IMR-90 (cell line): ENCODE measurements around the gene DPP10. TPM values are rescaled to one million over a fixed set of nuclear protein-coding genes. Genes with fewer than 3 reads are reported as not detected.

Source experiments
- ATAC-seq: fragments of 200-7000 bp; cut with Tn5 transposase; 2 replicates; pipeline ENCODE4 v1.9.1; 2020; ENCODE audit warnings: low read depth, mild to moderate bottlenecking, moderate library complexity
- BruUV-seq: library from RNA; stranded (reverse); fragments of 400-500 nt; replicated peaks from 2 replicates; lab custom pipeline; 2021; lab: Mats Ljungman, UMichigan
- CTCF ChIA-PET: fragments of 300-600 bp; formaldehyde crosslinking; extraction: SDS; loops from one replicate; lab custom pipeline; 2021; ENCODE audit warnings: antibody characterized with exemption; lab: Yijun Ruan, JAX
- POLR2A ChIA-PET: fragments of 300-600 bp; sonication (Branson Sonifier 250); formaldehyde crosslinking; loops from one replicate; lab custom pipeline; 2022; ENCODE audit warnings: antibody characterized with exemption; ENCODE audit not compliant: unreplicated experiment; lab: Charles Lee
- DNase-seq: peaks from one replicate; pipeline ENCODE4 v3.0.0; 2013
- H2AFZ ChIP-seq: replicated peaks from 2 replicates; pipeline ENCODE3; 2013; ENCODE audit warnings: low read length, mild to moderate bottlenecking; ENCODE audit not compliant: poor library complexity
- H2AK5ac ChIP-seq: 2 replicates; pipeline ENCODE4 v1.6.1; 2013; ENCODE audit warnings: low read depth, low read length, inconsistent platforms
- H2AK9ac ChIP-seq: replicated peaks from 2 replicates; pipeline ENCODE3; 2013; ENCODE audit warnings: mild to moderate bottlenecking, low read depth, low read length, moderate library complexity; ENCODE audit not compliant: poor library complexity
- H2BK120ac ChIP-seq: 2 replicates; pipeline ENCODE4 v1.6.1; 2013; ENCODE audit warnings: low read depth, low read length, inconsistent platforms
- H2BK15ac ChIP-seq: 3 replicates; pipeline ENCODE4 v1.6.1; 2013; ENCODE audit warnings: low read depth, low read length, inconsistent platforms
- H2BK20ac ChIP-seq: 2 replicates; pipeline ENCODE4 v1.6.1; 2013; ENCODE audit warnings: low read depth, mild to moderate bottlenecking, inconsistent platforms, low read length, moderate library complexity
- H2BK5ac ChIP-seq: 2 replicates; pipeline ENCODE4 v1.6.1; 2013; ENCODE audit warnings: mild to moderate bottlenecking, low read depth, low read length, inconsistent platforms; ENCODE audit not compliant: poor library complexity, severe bottlenecking
- H3K14ac ChIP-seq: replicated peaks from 2 replicates; pipeline ENCODE4 v1.6.1; 2013; ENCODE audit warnings: low read depth, low read length, inconsistent platforms
- H3K18ac ChIP-seq: 2 replicates; pipeline ENCODE4 v1.6.1; 2013; ENCODE audit warnings: low read depth, low read length, control low read depth
- H3K23ac ChIP-seq: 2 replicates; pipeline ENCODE4 v1.6.1; 2013; ENCODE audit warnings: low read depth, low read length, inconsistent platforms
- H3K27ac ChIP-seq: 2 replicates; pipeline ENCODE4 v1.5.1; 2013; ENCODE audit warnings: mild to moderate bottlenecking, control low read depth, low read length; ENCODE audit not compliant: insufficient read depth
- H3K27me3 ChIP-seq: 2 replicates; pipeline ENCODE4 v1.6.1; 2013; ENCODE audit warnings: low read length; ENCODE audit not compliant: control insufficient read depth, insufficient read depth
- H3K36me3 ChIP-seq: 2 replicates; pipeline ENCODE4 v1.6.1; 2013; ENCODE audit warnings: low read length, mixed read lengths; ENCODE audit not compliant: control insufficient read depth, insufficient read depth
- H3K4ac ChIP-seq: 2 replicates; pipeline ENCODE4 v1.6.1; 2013; ENCODE audit warnings: low read depth, low read length, inconsistent platforms
- H3K4me1 ChIP-seq: 2 replicates; pipeline ENCODE4 v1.6.1; 2013; ENCODE audit warnings: low read length, mixed read lengths; ENCODE audit not compliant: control insufficient read depth, insufficient read depth
- H3K4me2 ChIP-seq: 2 replicates; pipeline ENCODE4 v1.6.1; 2013; ENCODE audit warnings: low read depth, mild to moderate bottlenecking, control low read depth, low read length, moderate library complexity
- H3K4me3 ChIP-seq: 2 replicates; pipeline ENCODE4 v1.5.1; 2013; ENCODE audit warnings: low read depth, mild to moderate bottlenecking, control low read depth, low read length, moderate library complexity; ENCODE audit not compliant: insufficient read depth
- H3K56ac ChIP-seq: 2 replicates; pipeline ENCODE4 v1.6.1; 2013; ENCODE audit warnings: low read length, inconsistent platforms; ENCODE audit not compliant: insufficient read depth; ENCODE audit errors: extremely low read depth
- H3K79me1 ChIP-seq, 2 experiments: 2 replicates each; pipeline ENCODE4 v1.6.1; 2013; ENCODE audit warnings: low read length in 2 of 2, inconsistent platforms in 1 of 2, low read depth in 1 of 2
- H3K9ac ChIP-seq: 2 replicates; pipeline ENCODE4 v1.6.1; 2013; ENCODE audit warnings: low read depth, low read length, control low read depth
- H3K9me1 ChIP-seq: 2 replicates; pipeline ENCODE4 v1.6.1; 2013; ENCODE audit warnings: low read length, inconsistent platforms; ENCODE audit not compliant: insufficient read depth
- H3K9me3 ChIP-seq: 2 replicates; pipeline ENCODE4 v1.6.1; 2013; ENCODE audit warnings: low read length; ENCODE audit not compliant: control insufficient read depth, insufficient read depth
- H4K20me1 ChIP-seq: 2 replicates; pipeline ENCODE4 v1.6.1; 2013; ENCODE audit warnings: low read length, inconsistent platforms; ENCODE audit not compliant: insufficient read depth
- H4K5ac ChIP-seq: 2 replicates; pipeline ENCODE4 v1.6.1; 2013; ENCODE audit warnings: mild to moderate bottlenecking, low read depth, low read length, control low read depth
- H4K8ac ChIP-seq, 2 experiments: 2 replicates each; pipeline ENCODE4 v1.6.1; 2013; ENCODE audit warnings: low read depth in 2 of 2, low read length in 2 of 2, control low read depth in 1 of 2, inconsistent platforms in 1 of 2
- H4K91ac ChIP-seq: 2 replicates; pipeline ENCODE4 v1.6.1; 2013; ENCODE audit warnings: low read depth, low read length, inconsistent platforms; ENCODE audit not compliant: insufficient read depth
- BHLHE40 ChIP-seq: fragments of 150-350 bp; IDR thresholded peaks from 2 replicates; pipeline ENCODE4 v1.6.1; 2016; ENCODE audit warnings: mild to moderate bottlenecking, low read depth, low read length
- CEBPB ChIP-seq: IDR thresholded peaks from 2 replicates; pipeline ENCODE4 v1.6.1; 2012; ENCODE audit warnings: low read depth, low read length, improper control_type of control experiment
- FOS ChIP-seq: fragments of 150-350 bp; IDR thresholded peaks from 2 replicates; pipeline ENCODE4 v1.6.1; 2016; ENCODE audit warnings: low read depth, low read length
- MAFK ChIP-seq: IDR thresholded peaks from 2 replicates; pipeline ENCODE4 v1.6.1; 2012; ENCODE audit warnings: low read depth, low read length, improper control_type of control experiment
- MAZ ChIP-seq: IDR thresholded peaks from 2 replicates; pipeline ENCODE4 v1.6.1; 2012; ENCODE audit warnings: low read depth, mild to moderate bottlenecking, low read length, improper control_type of control experiment, moderate library complexity, borderline replicate concordance
- MXI1 ChIP-seq: IDR thresholded peaks from 2 replicates; pipeline ENCODE4 v1.6.1; 2012; ENCODE audit warnings: low read depth, mild to moderate bottlenecking, low read length, moderate library complexity, borderline replicate concordance
- POLR2A ChIP-seq: IDR thresholded peaks from 2 replicates; pipeline ENCODE4 v1.6.1; 2012; ENCODE audit warnings: mild to moderate bottlenecking, low read depth, low read length
- RAD21 ChIP-seq: IDR thresholded peaks from 2 replicates; pipeline ENCODE4 v1.6.1; 2012; ENCODE audit warnings: low read length, improper control_type of control experiment
- RCOR1 ChIP-seq: IDR thresholded peaks from 2 replicates; pipeline ENCODE4 v1.6.1; 2012; ENCODE audit warnings: mild to moderate bottlenecking, low read length, improper control_type of control experiment; ENCODE audit not compliant: insufficient replicate concordance
- RFX5 ChIP-seq: IDR thresholded peaks from 2 replicates; pipeline ENCODE4 v1.8.0; 2012; ENCODE audit warnings: low read depth, mild to moderate bottlenecking, low read length, moderate library complexity
- WGBS, 2 experiments: methylation state at CpG; one replicate each; pipeline versions ENCODE4 v1.1.5 to v1.1.7; 2013; ENCODE audit warnings: missing lambda C conversion rate in 2 of 2; ENCODE audit not compliant: insufficient read length in 1 of 2; ENCODE audit errors: extremely low coverage in 2 of 2; 5-methylcytosine and 5-hydroxymethylcytosine counted together
- dilution Hi-C: fragments of 300-500 bp; cut with HindIII; formaldehyde crosslinking; loops from one replicate; pipeline ENCODE4 v1.14.3; 2018; ENCODE audit warnings: low sequenced_read_pairs; ENCODE audit not compliant: unreplicated experiment
- in situ Hi-C: fragments of 300-500 bp; cut with MboI; formaldehyde crosslinking; loops from 3 replicates; pipeline ENCODE4 v1.14.3; 2019; ENCODE audit warnings: low sequenced_read_pairs, inconsistent platforms, mixed read lengths
- intact Hi-C: fragments of 100-400 bp; cut with micrococcal nuclease; formaldehyde crosslinking; loops from 2 replicates; pipeline ENCODE4 v1.10.0; 2022
- polyA plus RNA-seq, 3 experiments: library from polyadenylated mRNA; depleted of rRNA; stranded (reverse); fragments of >200 nt; gene quantifications; 2 replicates each; pipeline ENCODE4 v1.2.3, GENCODE V29; 2012; ENCODE audit warnings: low replicate concordance in 1 of 3
- total RNA-seq: library from RNA; depleted of rRNA; stranded (reverse); fragments of >200 nt; gene quantifications from 2 replicates; pipeline ENCODE4 v1.2.3, GENCODE V29; 2012
- TF ChIP-seq, protein P1 (sequence below): fragments of 150-350 bp; IDR thresholded peaks from 2 replicates; pipeline ENCODE4 v1.6.1; 2016; ENCODE audit warnings: low read depth, mild to moderate bottlenecking, low read length, moderate library complexity, borderline replicate concordance
- TF ChIP-seq, protein P2 (sequence below): fragments of 150-350 bp; IDR thresholded peaks from 2 replicates; pipeline ENCODE4 v1.6.1; 2017; ENCODE audit warnings: mild to moderate bottlenecking, antibody characterized with exemption, low read length, low read depth
- TF ChIP-seq, protein P3 (sequence below): conservative IDR thresholded peaks from 2 replicates; pipeline ENCODE4 v1.5.1; 2012; ENCODE audit warnings: mild to moderate bottlenecking, low read depth, low read length, improper control_type of control experiment

Gene DPP10
- total and polyA plus RNA-seq, 2 of the 4 experiments (the other 2 are of a cell fraction): not detected

DNA sequence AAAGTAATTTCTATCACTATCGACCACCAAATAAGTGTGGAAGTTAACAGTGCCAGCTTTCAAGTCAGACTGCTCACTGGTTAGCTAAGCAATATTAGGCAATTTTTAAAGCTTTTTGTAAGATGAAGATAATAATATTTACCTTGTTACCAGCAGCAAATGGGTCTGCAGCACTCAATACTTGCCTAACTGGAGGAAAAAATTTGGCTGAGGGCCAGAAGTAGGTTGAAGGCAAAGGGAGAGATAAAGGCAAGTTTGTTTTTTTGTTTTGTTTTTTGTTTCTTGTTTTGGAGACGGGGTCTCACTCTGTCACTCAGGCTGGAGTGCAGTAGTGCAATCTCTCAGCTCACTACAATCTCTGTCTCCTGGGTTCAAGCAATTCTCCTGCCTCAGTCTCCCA is 675.9 kb downstream of the DPP10 start:
- CTCF ChIA-PET: no interaction called here
- Histone ChIP-seq H2BK15ac (no peak overlapping the region), H2AK9ac (no peak overlapping the region), H3K9me3 (peaks cover 6% of the 10 kb centered on the region), H2AK5ac (no peak overlapping the region), H4K91ac (no peak overlapping the region), H2AFZ (no peak overlapping the region), H3K4me3 (no peak overlapping the region), H2BK120ac (no peak overlapping the region), H3K23ac (no peak overlapping the region), H3K9me1 (no peaks in the 10 kb centered on the region), H3K14ac (no peak overlapping the region), H3K27me3 (no peaks in the 10 kb centered on the region), H3K27ac (no peak overlapping the region), H4K20me1 (no peaks in the 10 kb centered on the region), H4K5ac (no peak overlapping the region), H3K4ac (no peak overlapping the region), H3K79me1 (no peaks in the 10 kb centered on the region), H3K18ac (no peak overlapping the region), H3K4me1 (no peaks in the 10 kb centered on the region), H4K8ac (no peak overlapping the region), H2BK5ac (no peak overlapping the region), H2BK20ac (no peak overlapping the region), H3K36me3 (no peaks in the 10 kb centered on the region), H3K9ac (no peak overlapping the region), H3K56ac (no peak overlapping the region), H3K4me2 (no peak overlapping the region)
- BruUV-seq: no TSS peak
- TF ChIP-seq MAFK (no peak), BHLHE40 (no peak), RAD21 (no peak), RCOR1 (no peak), MAZ (no peak), FOS (no peak), POLR2A (no peak), CEBPB (no peak), RFX5 (no peak), MXI1 (no peak)
- TF ChIP-seq, protein P1, sequence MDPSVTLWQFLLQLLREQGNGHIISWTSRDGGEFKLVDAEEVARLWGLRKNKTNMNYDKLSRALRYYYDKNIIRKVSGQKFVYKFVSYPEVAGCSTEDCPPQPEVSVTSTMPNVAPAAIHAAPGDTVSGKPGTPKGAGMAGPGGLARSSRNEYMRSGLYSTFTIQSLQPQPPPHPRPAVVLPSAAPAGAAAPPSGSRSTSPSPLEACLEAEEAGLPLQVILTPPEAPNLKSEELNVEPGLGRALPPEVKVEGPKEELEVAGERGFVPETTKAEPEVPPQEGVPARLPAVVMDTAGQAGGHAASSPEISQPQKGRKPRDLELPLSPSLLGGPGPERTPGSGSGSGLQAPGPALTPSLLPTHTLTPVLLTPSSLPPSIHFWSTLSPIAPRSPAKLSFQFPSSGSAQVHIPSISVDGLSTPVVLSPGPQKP: no peak
- TF ChIP-seq, protein P2, sequence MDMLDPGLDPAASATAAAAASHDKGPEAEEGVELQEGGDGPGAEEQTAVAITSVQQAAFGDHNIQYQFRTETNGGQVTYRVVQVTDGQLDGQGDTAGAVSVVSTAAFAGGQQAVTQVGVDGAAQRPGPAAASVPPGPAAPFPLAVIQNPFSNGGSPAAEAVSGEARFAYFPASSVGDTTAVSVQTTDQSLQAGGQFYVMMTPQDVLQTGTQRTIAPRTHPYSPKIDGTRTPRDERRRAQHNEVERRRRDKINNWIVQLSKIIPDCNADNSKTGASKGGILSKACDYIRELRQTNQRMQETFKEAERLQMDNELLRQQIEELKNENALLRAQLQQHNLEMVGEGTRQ: no peak
- TF ChIP-seq, protein P3, sequence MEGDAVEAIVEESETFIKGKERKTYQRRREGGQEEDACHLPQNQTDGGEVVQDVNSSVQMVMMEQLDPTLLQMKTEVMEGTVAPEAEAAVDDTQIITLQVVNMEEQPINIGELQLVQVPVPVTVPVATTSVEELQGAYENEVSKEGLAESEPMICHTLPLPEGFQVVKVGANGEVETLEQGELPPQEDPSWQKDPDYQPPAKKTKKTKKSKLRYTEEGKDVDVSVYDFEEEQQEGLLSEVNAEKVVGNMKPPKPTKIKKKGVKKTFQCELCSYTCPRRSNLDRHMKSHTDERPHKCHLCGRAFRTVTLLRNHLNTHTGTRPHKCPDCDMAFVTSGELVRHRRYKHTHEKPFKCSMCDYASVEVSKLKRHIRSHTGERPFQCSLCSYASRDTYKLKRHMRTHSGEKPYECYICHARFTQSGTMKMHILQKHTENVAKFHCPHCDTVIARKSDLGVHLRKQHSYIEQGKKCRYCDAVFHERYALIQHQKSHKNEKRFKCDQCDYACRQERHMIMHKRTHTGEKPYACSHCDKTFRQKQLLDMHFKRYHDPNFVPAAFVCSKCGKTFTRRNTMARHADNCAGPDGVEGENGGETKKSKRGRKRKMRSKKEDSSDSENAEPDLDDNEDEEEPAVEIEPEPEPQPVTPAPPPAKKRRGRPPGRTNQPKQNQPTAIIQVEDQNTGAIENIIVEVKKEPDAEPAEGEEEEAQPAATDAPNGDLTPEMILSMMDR: no peak
- no CpG with 5 or more reads among the region's 2 CpGs for WGBS, 2 experiments
- intact Hi-C loops: no loop called here
- in situ Hi-C loops: no loop called here
- dilution Hi-C loops: no loop called here
- ATAC-seq (no peak), DNase-seq (no peak)
- POLR2A ChIA-PET: no interaction called here
